HG03571 (cell line): ENCODE data around the gene TMEM42.

Experiments
- ATAC-seq: cut with Tn5 transposase; IDR thresholded peaks from one replicate; pipeline ENCODE4 v1.9.1; 2021; ENCODE audit not compliant: unreplicated experiment

TMEM42 gene

GRCh38 chr3:44870375-44871061 lies 8.8 kb downstream of the TMEM42 start:
- ATAC-seq, result no peak

GRCh38 chr3:44874308-44874707 lies 12.6 kb downstream of the TMEM42 start, which contains the start of gene TGM4:
Gene TGM4 (plus strand): TSS chr3:44874608. CDS start chr3:44874679, 71 bp downstream.
- ATAC-seq, result no peak

GRCh38 chr3:44875596-44875995 lies 13.9 kb downstream of the TMEM42 start:
- no peak for ATAC-seq

GRCh38 chr3:44877333-44877732 lies 15.6 kb downstream of the TMEM42 start:
- ATAC-seq, result no peak

GRCh38 chr3:44880284-44880683 lies 18.6 kb downstream of the TMEM42 start:
- no peak for ATAC-seq

- no peak for ATAC-seq
These were observed 21.7 kb downstream of the TMEM42 start for GRCh38 chr3:44883213-44883955.

- no peak for ATAC-seq
These were observed 22.3 kb downstream of the TMEM42 start for GRCh38 chr3:44883999-44884431.

GRCh38 chr3:44885618-44886017 lies 23.9 kb downstream of the TMEM42 start:
- no peak for ATAC-seq

- ATAC-seq, result no peak
These were observed 24.8 kb downstream of the TMEM42 start for GRCh38 chr3:44886561-44886960.

GRCh38 chr3:44887101-44887500 lies 25.4 kb downstream of the TMEM42 start:
- no peak for ATAC-seq

- ATAC-seq, result no peak
These were observed 28.5 kb downstream of the TMEM42 start for GRCh38 chr3:44890258-44890657.

GRCh38 chr3:44890852-44891251 lies 29.1 kb downstream of the TMEM42 start:
- ATAC-seq, result no peak

GRCh38 chr3:44892689-44893088 lies 31.0 kb downstream of the TMEM42 start:
- no peak for ATAC-seq

- no peak for ATAC-seq
These were observed 31.4 kb downstream of the TMEM42 start for GRCh38 chr3:44893097-44893496.

GRCh38 chr3:44894485-44894884 lies 32.8 kb downstream of the TMEM42 start:
- ATAC-seq, result no peak

GRCh38 chr3:44896440-44896839 lies 34.7 kb downstream of the TMEM42 start:
- ATAC-seq, result no peak

GRCh38 chr3:44899683-44900367 lies 38.1 kb downstream of the TMEM42 start:
- no peak for ATAC-seq

GRCh38 chr3:44902628-44903027 lies 40.9 kb downstream of the TMEM42 start:
- ATAC-seq, result no peak

- no peak for ATAC-seq
These were observed 41.6 kb downstream of the TMEM42 start for GRCh38 chr3:44903314-44903713.

GRCh38 chr3:44903751-44904150 lies 42.0 kb downstream of the TMEM42 start:
- ATAC-seq, result no peak

- ATAC-seq, result no peak
These were observed 43.9 kb downstream of the TMEM42 start for GRCh38 chr3:44905446-44906157.
